ENCODE measurements around the gene GIT2. TPM values are rescaled to one million over a fixed set of nuclear protein-coding genes. Genes with fewer than 3 reads are reported as not detected.
A peak's percentile ranks its signal among the peaks of the same experiment; 100 is the strongest.
"Not testable (repeated sequence)": the region's sequence is repeated elsewhere in the genome, so short reads cannot be mapped to it uniquely, and the experiment has no call there.

The GIT2 gene
- polyA plus RNA-seq, 1 donor = 39.7 TPM

DNA sequence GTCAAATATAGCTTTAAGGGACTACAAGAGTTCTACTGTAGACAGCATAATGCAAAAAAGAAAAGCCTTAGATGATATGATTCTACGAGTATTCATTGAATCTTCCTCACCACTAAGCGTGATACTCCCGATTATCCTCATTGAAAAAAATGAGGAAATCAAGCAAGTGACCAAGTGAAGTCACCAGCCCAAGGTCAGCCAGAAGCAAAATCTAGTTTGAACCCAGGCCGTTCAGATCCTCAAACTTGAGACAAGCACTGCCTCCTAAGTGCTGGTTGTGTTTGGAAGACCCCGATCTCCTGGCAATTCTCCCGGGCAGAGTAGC, 845 bp downstream of the GIT2 start:
- Histone ChIP-seq H3K4me3 (ENCODE audit: low read length) (peak overlapping the region; percentile 86), H3K36me3 (ENCODE audit: control insufficient read depth, insufficient read depth, low read length) (peaks cover 8% of the 10 kb centered on the region)

DNA sequence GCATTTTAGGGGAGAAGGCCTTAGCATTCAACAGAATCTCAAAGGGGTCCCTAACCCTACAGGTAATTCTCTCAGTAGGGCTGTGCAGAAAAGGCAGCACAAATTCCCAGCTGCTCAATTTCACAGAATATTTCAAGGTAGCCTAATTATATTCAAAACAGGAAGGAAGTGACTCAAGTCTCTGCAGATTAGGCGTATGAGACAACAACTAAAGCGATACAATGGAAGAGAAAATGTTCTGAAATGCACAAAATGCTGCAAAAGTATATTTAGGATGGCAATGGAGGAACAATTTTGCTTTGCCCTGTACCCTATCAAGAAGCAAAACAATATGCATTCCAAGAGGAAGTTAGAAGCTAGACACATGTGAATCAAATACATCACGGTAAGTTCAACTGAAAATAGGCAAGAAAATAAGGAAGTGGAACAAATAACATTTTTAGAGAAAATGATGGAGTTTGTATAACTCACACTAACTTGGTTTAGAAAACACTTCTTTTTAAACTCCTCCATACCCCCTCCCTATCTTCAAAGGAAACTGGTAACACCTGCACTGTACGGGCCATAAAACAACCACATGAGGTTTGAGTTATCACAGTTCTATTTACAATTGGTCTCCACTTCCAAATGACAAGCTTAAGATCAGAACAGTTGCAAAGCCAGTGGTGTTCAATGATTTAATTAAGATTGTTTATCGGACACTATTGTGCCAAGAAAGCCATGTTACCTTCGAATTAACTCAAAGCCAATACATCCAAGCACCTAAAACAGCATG, 1.6 kb downstream of the GIT2 start:
- Histone ChIP-seq H3K36me3 (ENCODE audit: control insufficient read depth, insufficient read depth, low read length) (peaks cover 12% of the 10 kb centered on the region), H3K4me1 (ENCODE audit: control insufficient read depth, insufficient read depth, low read length) (peaks cover 7% of the 10 kb centered on the region), H3K27ac (ENCODE audit: low read length) (peak overlapping the region; percentile 47), H3K27me3 (ENCODE audit: control insufficient read depth, insufficient read depth, low read length) (no peaks in the 10 kb centered on the region), H3K9me3 (ENCODE audit: control insufficient read depth, low read depth, low read length) (no peaks in the 10 kb centered on the region), H3K4me3 (ENCODE audit: low read length) (peak overlapping the region; percentile 86)
- WGBS (ENCODE audit: insufficient coverage, low lambda C conversion rate) = 73% methylated on average over 3 of the region's 6 CpGs
- peak; percentile 31 to 61 for DNase-seq

More for the DNA sequence above, 845 bp downstream of the GIT2 start:
- WGBS (ENCODE audit: insufficient coverage, low lambda C conversion rate) = no CpG with 5 or more reads among the region's 6 CpGs
- Histone ChIP-seq H3K27me3 (ENCODE audit: control insufficient read depth, insufficient read depth, low read length) (no peaks in the 10 kb centered on the region), H3K27ac (ENCODE audit: low read length) (peak overlapping the region; percentile 47), H3K9me3 (ENCODE audit: control insufficient read depth, low read depth, low read length) (no peaks in the 10 kb centered on the region), H3K4me1 (ENCODE audit: control insufficient read depth, insufficient read depth, low read length) (peaks cover 10% of the 10 kb centered on the region)
- DNase-seq = no peak

DNA sequence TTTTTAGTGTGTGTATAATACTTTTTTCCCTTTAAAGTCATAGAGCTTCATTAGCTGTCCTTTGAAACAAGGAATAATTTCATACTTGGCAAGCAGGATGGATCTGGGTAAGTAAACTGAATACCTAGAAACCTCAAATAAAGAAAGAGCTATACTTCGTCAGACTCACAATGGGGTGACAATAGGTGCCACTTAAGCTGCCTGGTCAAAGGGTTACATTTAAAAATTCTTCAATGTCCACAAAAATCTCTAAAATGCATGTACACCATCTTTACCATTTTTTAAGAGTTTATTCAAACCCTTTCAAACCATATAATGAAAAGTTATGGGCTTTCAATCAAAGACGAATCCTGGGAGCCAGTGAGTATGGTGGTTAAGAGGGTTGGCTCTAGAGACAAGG, 3.1 kb downstream of the GIT2 start:
- Histone ChIP-seq H3K27me3 (ENCODE audit: control insufficient read depth, insufficient read depth, low read length) (no peaks in the 10 kb centered on the region), H3K4me3 (ENCODE audit: low read length) (no peak overlapping the region), H3K9me3 (ENCODE audit: control insufficient read depth, low read depth, low read length) (no peaks in the 10 kb centered on the region), H3K4me1 (ENCODE audit: control insufficient read depth, insufficient read depth, low read length) (peaks cover 7% of the 10 kb centered on the region), H3K36me3 (ENCODE audit: control insufficient read depth, insufficient read depth, low read length) (peaks cover 27% of the 10 kb centered on the region), H3K27ac (ENCODE audit: low read length) (no peak overlapping the region)
- 100% methylated on average over 1 of the region's 2 CpGs for whole genome bisulfite sequencing (ENCODE audit: insufficient coverage, low lambda C conversion rate)
- DNase-seq = no peak

DNA sequence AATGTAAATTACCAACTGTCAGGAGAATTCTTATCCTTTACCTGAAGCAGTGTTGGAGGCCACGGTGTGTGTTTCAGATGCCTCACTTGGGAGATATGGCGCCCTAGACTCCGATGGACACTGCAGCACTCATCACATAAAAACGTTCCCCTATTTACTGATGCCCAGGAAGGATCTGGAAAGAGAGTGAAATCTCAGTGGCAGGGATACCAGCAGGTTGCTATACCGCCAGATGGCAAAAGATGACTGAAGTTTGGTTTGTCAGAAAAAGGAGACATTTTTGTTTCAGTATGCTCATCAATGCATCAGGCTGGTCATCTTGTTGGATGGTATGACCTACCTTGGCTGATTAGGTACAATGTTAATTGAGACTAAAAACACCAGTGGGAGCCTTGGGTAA, 4.6 kb downstream of the GIT2 start:
- Histone ChIP-seq H3K36me3 (ENCODE audit: control insufficient read depth, insufficient read depth, low read length) (peaks cover 33% of the 10 kb centered on the region), H3K27ac (ENCODE audit: low read length) (no peak overlapping the region), H3K4me3 (ENCODE audit: low read length) (no peak overlapping the region), H3K4me1 (ENCODE audit: control insufficient read depth, insufficient read depth, low read length) (peaks cover 7% of the 10 kb centered on the region), H3K27me3 (ENCODE audit: control insufficient read depth, insufficient read depth, low read length) (no peaks in the 10 kb centered on the region), H3K9me3 (ENCODE audit: control insufficient read depth, low read depth, low read length) (no peaks in the 10 kb centered on the region)
- WGBS (ENCODE audit: insufficient coverage, low lambda C conversion rate) = 80% methylated on average over 1 of the region's 5 CpGs
- no peak for DNase-seq

DNA sequence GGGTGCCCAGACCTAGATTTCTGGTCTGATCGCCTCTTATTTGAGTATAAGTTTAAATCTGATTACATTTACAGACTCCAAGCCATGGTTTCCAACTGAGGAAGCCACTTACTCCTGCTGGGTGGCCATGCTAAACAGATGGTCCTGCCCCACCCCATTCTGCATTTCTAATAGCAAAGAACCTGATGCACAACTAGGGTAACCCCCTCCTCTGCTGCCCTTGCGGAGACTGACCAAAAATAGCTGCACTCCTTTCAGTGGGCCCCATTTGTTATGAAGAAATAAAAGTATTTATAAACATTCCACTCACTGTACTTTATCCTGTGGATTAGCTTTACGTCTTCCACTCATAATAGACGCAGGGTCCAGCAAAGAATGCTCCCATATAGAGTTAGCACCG, 6.8 kb downstream of the GIT2 start:
- H3K27ac ChIP-seq (ENCODE audit: low read length) = peak overlapping the region; percentile 43

DNA sequence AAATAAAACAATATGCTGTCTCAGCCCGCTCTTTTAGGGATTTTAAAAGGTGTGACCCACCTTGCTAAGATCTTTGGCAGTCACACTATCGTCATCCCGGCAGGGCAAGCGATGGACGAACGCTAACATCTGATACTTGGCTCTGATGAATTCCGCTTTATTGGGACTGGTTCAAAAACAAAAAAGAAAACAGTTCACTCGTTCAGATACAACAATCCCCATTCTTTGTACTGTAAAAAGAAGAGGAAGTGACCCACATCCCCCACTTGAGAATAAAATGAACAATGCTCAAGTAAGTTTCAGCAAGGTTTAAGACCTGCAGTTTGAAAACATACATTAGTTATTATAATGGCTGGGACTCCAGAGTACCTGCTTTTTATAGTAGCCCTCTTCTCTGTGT, 7.3 kb downstream of the GIT2 start:
- Histone ChIP-seq H3K4me1 (ENCODE audit: control insufficient read depth, insufficient read depth, low read length) (no peaks in the 10 kb centered on the region), H3K27me3 (ENCODE audit: control insufficient read depth, insufficient read depth, low read length) (no peaks in the 10 kb centered on the region), H3K27ac (ENCODE audit: low read length) (peak overlapping the region; percentile 43), H3K36me3 (ENCODE audit: control insufficient read depth, insufficient read depth, low read length) (peaks cover 54% of the 10 kb centered on the region), H3K9me3 (ENCODE audit: control insufficient read depth, low read depth, low read length) (no peaks in the 10 kb centered on the region), H3K4me3 (ENCODE audit: low read length) (no peak overlapping the region)
- WGBS (ENCODE audit: insufficient coverage, low lambda C conversion rate) = 95% methylated on average over 7 of the region's 8 CpGs
- no peak for DNase-seq

More for the DNA sequence above, 6.8 kb downstream of the GIT2 start:
- no peaks in the 10 kb centered on the region for H3K27me3 ChIP-seq (ENCODE audit: control insufficient read depth, insufficient read depth, low read length)
- no peak overlapping the region for H3K4me3 ChIP-seq (ENCODE audit: low read length)
- H3K9me3 ChIP-seq (ENCODE audit: control insufficient read depth, low read depth, low read length) = no peaks in the 10 kb centered on the region
- WGBS (ENCODE audit: insufficient coverage, low lambda C conversion rate) = no CpG with 5 or more reads among the region's 5 CpGs
- peaks cover 3% of the 10 kb centered on the region for H3K4me1 ChIP-seq (ENCODE audit: control insufficient read depth, insufficient read depth, low read length)
- H3K36me3 ChIP-seq (ENCODE audit: control insufficient read depth, insufficient read depth, low read length) = peaks cover 49% of the 10 kb centered on the region
- no peak for DNase-seq

DNA sequence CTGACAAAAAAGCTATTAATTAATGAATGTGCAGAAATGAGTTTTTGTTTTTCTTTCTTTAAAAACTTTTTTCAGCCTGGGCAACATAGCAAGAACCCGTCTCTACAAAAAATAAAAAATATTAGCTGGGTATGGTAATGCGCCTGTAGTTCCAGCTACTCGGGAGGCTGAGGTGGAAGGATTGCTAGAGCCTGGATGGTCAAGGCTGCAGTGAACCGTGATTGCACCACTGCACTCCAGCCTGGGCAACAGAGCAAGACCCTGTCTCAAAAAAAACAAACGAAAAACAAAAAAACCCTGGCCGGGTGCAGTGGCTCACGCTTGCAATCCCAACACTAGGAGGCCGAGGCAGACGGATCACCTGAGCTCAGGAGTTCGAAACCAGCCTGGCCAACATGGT, 7.9 kb downstream of the GIT2 start:
- Histone ChIP-seq H3K4me1 (ENCODE audit: control insufficient read depth, insufficient read depth, low read length) (no peaks in the 10 kb centered on the region), H3K27me3 (ENCODE audit: control insufficient read depth, insufficient read depth, low read length) (no peaks in the 10 kb centered on the region), H3K4me3 (ENCODE audit: low read length) (no peak overlapping the region), H3K9me3 (ENCODE audit: control insufficient read depth, low read depth, low read length) (no peaks in the 10 kb centered on the region), H3K36me3 (ENCODE audit: control insufficient read depth, insufficient read depth, low read length) (peaks cover 60% of the 10 kb centered on the region), H3K27ac (ENCODE audit: low read length) (no peak overlapping the region)
- WGBS (ENCODE audit: insufficient coverage, low lambda C conversion rate) = 100% methylated on average over 1 of the region's 10 CpGs
- no peak for DNase-seq

DNA sequence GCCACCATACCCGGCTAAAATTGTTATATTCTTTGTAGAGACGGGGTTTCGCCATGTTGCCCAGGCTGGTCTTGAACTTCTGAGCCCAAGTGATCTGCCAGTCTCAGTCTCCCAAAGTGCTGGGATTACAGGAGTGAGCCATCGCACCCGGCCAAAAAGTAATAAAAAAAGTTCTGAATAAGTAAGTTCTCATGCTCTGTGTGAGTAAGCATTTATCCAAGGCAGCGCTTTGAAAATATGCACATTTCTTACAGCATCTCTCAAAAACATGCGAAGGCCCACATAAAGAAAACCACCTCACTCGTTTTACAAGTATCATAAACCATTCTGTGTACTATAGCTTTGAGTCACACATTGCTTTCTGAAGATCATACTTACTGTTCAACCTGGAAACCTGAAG, 8.6 kb downstream of the GIT2 start:
- Histone ChIP-seq H3K4me3 (ENCODE audit: low read length) (no peak overlapping the region), H3K27me3 (ENCODE audit: control insufficient read depth, insufficient read depth, low read length) (no peaks in the 10 kb centered on the region), H3K36me3 (ENCODE audit: control insufficient read depth, insufficient read depth, low read length) (peaks cover 67% of the 10 kb centered on the region), H3K4me1 (ENCODE audit: control insufficient read depth, insufficient read depth, low read length) (no peaks in the 10 kb centered on the region), H3K9me3 (ENCODE audit: control insufficient read depth, low read depth, low read length) (no peaks in the 10 kb centered on the region), H3K27ac (ENCODE audit: low read length) (no peak overlapping the region)
- 100% methylated on average over 1 of the region's 8 CpGs for WGBS (ENCODE audit: insufficient coverage, low lambda C conversion rate)
- no peak for DNase-seq

DNA sequence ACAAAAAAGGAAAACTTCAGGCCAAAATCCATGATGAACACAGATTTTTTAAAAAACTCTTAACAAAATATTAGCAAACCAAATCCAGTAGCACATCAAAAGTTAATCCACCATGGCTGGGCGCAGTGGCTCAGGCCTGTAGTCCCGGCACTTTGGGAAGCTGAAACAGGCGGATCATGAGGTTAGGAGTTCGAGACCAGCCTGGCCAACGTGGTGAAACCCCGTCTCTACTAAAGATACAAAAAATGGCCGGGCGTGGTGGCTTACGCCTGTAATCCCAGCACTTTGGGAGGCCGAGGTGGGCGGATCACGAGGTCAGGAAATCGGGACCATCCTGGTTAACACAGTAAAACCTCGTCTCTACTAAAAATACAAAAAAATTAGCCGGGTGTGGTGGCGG, 9.9 kb downstream of the GIT2 start:
- not testable (repeated sequence) for H3K27me3 ChIP-seq (ENCODE audit: control insufficient read depth, insufficient read depth, low read length); DNase-seq; H3K4me3 ChIP-seq (ENCODE audit: low read length); H3K27ac ChIP-seq (ENCODE audit: low read length); H3K9me3 ChIP-seq (ENCODE audit: control insufficient read depth, low read depth, low read length); H3K4me1 ChIP-seq (ENCODE audit: control insufficient read depth, insufficient read depth, low read length)
- 100% methylated on average over 3 of the region's 16 CpGs for WGBS (ENCODE audit: insufficient coverage, low lambda C conversion rate)
- peaks cover 74% of the 10 kb centered on the region for H3K36me3 ChIP-seq (ENCODE audit: control insufficient read depth, insufficient read depth, low read length)

DNA sequence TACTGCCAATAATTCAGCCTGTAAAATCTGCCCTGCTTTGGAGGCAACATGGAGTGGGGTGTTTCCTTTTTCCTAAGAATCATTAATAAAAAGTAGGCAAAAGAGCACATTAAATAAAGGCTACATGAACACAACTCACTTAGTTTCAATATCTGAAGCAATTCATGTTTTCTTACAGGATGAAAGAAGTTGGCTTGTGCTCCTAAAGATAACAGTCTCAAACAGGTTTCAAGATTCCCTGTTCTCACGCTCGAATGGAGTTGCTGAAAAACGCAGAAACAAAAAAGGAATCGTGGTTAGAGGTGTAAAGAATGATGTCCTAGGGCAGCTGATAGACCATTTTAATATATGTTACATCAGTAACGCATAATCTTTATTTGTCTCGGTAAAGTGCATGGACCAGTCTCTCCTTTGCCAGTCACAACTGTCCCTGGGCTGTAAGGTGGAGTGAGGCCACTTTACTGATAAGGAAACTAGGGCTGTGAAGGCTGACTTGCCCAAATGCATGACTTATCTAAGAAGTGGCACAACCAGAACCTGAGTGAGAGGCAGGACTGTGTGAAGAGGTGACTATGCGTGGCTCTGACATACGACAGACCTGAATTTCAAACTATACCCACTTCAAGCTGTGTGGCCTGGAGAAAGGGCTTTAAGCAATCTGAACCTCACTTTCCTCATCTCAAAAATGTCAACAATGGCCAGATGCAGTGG, 12.6 kb downstream of the GIT2 start:
- Histone ChIP-seq H3K9me3 (ENCODE audit: control insufficient read depth, low read depth, low read length) (peaks cover 3% of the 10 kb centered on the region), H3K4me3 (ENCODE audit: low read length) (no peak overlapping the region), H3K27me3 (ENCODE audit: control insufficient read depth, insufficient read depth, low read length) (no peaks in the 10 kb centered on the region), H3K27ac (ENCODE audit: low read length) (no peak overlapping the region), H3K36me3 (ENCODE audit: control insufficient read depth, insufficient read depth, low read length) (peaks cover 79% of the 10 kb centered on the region), H3K4me1 (ENCODE audit: control insufficient read depth, insufficient read depth, low read length) (no peaks in the 10 kb centered on the region)
- WGBS (ENCODE audit: insufficient coverage, low lambda C conversion rate) = 100% methylated on average over 3 of the region's 8 CpGs
- DNase-seq = no peak

DNA sequence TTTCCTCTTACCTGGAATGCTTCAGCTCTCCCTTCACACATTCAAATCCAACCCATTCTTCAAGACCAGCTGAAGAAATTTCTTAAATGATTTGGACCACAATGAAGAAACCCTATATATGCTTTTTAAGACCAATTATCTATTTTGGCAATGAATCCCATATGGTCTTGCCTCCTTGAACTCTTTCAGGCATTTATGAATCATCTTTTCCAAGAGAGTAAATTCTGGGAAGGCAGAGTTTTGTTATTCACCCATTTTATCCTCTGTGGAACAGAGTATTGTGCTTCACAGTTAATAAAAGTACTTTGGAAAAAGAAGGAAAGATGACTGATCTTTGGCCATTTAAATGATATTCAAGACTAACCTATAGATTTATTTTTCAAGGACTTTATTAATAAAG, 14.0 kb downstream of the GIT2 start:
- Histone ChIP-seq H3K4me3 (ENCODE audit: low read length) (no peak overlapping the region), H3K4me1 (ENCODE audit: control insufficient read depth, insufficient read depth, low read length) (no peaks in the 10 kb centered on the region), H3K36me3 (ENCODE audit: control insufficient read depth, insufficient read depth, low read length) (peaks cover 80% of the 10 kb centered on the region), H3K27ac (ENCODE audit: low read length) (no peak overlapping the region), H3K9me3 (ENCODE audit: control insufficient read depth, low read depth, low read length) (peaks cover 3% of the 10 kb centered on the region), H3K27me3 (ENCODE audit: control insufficient read depth, insufficient read depth, low read length) (no peaks in the 10 kb centered on the region)
- DNase-seq = no peak
